Duodenal mucosa (tissue), 2 donors: ENCODE data around the gene OFD1.

Experiments
- H3K27ac ChIP-seq: one replicate; pipeline ENCODE4 v1.7.0; 2013; ENCODE audit warnings: low read depth, low read length
- H3K27me3 ChIP-seq, 2 donors: one replicate each; pipeline ENCODE4 v1.7.0; 2013; ENCODE audit warnings: low read length in 2 of 2, control low read depth in 1 of 2; ENCODE audit not compliant: insufficient read depth in 2 of 2, control insufficient read depth in 1 of 2
- H3K36me3 ChIP-seq, 2 donors: one replicate each; pipeline ENCODE4 v1.7.0; 2013; ENCODE audit warnings: low read length in 2 of 2, control low read depth in 1 of 2; ENCODE audit not compliant: insufficient read depth in 2 of 2, control insufficient read depth in 1 of 2
- H3K4me1 ChIP-seq, 2 donors: one replicate each; pipeline ENCODE4 v1.7.0; 2013; ENCODE audit warnings: low read length in 2 of 2, control low read depth in 1 of 2; ENCODE audit not compliant: insufficient read depth in 2 of 2, control insufficient read depth in 1 of 2
- H3K4me3 ChIP-seq, 2 donors: one replicate each; pipeline ENCODE4 v1.7.0; 2013; ENCODE audit warnings: low read length in 2 of 2, low read depth in 1 of 2
- H3K9ac ChIP-seq, 2 donors: one replicate each; pipeline ENCODE4 v1.7.0; 2013; ENCODE audit warnings: low read length in 2 of 2, low read depth in 1 of 2
- H3K9me3 ChIP-seq, 2 donors: one replicate each; pipeline ENCODE4 v1.7.0; 2013; ENCODE audit warnings: low read length in 2 of 2, control low read depth in 1 of 2; ENCODE audit not compliant: control insufficient read depth in 1 of 2

OFD1 gene

DNA sequence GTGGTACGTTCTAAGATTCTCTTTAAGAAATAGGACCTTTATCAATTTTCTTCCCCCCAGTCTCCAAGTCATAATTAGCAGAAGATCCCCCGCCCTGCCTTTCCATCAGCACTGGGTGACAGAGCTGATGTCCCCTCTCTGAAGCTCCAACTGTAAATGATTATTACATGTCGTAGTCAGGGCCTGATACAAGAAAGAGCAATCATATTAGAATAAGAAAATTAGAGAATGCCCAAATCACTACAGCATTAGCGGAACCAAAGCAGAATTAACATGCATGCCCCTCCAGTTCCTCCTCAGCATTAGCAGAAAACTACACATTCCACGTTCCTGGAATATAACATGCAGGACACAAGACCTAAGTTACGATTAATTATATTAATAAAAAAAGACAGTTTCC is 81.6 kb downstream of the OFD1 start:
- Histone ChIP-seq H3K9me3 (no peaks in the 10 kb centered on the region), H3K36me3 (no peaks in the 10 kb centered on the region), H3K4me1 (no peaks in the 10 kb centered on the region), H3K27ac (no peak overlapping the region), H3K27me3 (no peaks in the 10 kb centered on the region), H3K9ac (no peak overlapping the region), H3K4me3 (no peak overlapping the region)

DNA sequence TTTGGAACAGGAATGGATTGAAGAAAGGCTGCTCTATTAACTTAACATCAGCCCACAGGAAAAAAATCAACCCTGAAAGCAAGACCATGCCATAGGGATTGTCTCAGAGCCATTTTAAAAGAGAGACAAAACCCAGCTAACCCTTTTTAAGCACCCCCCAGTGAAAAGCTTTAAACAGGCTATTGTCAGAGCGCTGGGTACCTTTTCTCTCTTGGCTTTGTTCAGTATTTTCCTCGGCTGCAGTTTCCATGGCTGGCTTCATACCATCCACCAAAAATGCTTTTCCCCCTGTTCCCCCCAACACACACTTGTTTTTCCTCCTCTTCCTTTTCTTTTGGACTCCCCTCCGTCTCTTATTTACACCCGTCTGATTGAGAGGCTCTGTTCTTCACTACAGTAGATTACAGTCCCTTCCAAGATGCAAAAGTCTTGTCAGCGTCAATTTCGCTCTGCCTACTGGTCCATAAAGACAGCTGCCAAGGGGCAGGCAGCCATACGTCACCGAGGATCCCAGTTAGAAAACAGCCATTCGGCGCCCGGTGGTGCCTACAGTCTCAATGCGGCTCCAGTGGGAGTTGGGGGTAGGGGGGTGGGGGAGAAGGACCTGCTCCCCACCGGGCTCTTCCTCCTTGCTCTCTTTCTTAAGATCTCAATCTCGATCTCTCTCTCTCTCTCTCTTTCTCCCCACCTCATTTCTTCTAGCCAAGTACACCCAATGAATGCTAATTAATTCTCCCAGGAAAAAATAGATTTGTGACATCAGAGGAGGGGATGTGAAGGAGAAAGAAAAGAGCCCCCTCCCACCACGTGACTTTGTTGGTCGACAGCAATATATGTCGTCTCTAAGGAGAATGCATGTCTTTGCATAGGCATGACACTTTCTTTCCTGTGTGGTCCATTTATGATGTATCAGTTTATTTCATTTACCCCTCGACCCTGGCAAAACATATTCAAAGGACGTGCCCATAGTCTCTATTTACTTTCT is 82.4 kb downstream of the OFD1 start, which contains the start of gene GPM6B:
Gene GPM6B, minus strand, starts transcription at position 451 of the 985 bp plus-strand sequence. Its CDS starts 189 bp downstream, at position 262.
- Histone ChIP-seq H3K9me3 (no peaks in the 10 kb centered on the region), H3K36me3 (no peaks in the 10 kb centered on the region), H3K27ac (no peak within 1 kb of the TSS), H3K27me3 (no peaks in the 10 kb centered on the region), H3K9ac (no peak within 1 kb of the TSS), H3K4me3 (no peak within 1 kb of the TSS), H3K4me1 (no peaks in the 10 kb centered on the region)
